ENCODE data around the gene SLC9B2.
A peak's percentile ranks its signal among the peaks of the same experiment; 100 is the strongest.

SLC9B2 gene

GRCh38 chr4:103076747-103077347 is at the start of gene SLC9B2:
TSS of gene SLC9B2 (minus strand) at chr4:103076761. CDS start at chr4:103067550, 9,211 bp downstream.
- no peak for DNase-seq (ENCODE audit: low read depth)
- no peak for TF ChIP-seq CTCF (conservative IDR thresholded peaks at IDR 0.05; ENCODE audit: low read depth, low read length)
- H3K4me3 ChIP-seq (ENCODE audit: low read length), result peak within 1 kb of the TSS; percentile 76

- TF ChIP-seq CTCF (conservative IDR thresholded peaks at IDR 0.05; ENCODE audit: low read depth, low read length), result no peak
These were observed 49.6 kb upstream of the SLC9B2 start for GRCh38 chr4:103126126-103126525.

GRCh38 chr4:103123114-103123513 is 46.6 kb upstream of the SLC9B2 start:
- TF ChIP-seq CTCF (conservative IDR thresholded peaks at IDR 0.05; ENCODE audit: low read depth, low read length), result no peak
- no peak overlapping the region for H3K4me3 ChIP-seq (ENCODE audit: low read length)
- no peak for DNase-seq (ENCODE audit: low read depth)

More at GRCh38 chr4:103126126-103126525, 49.6 kb upstream of the SLC9B2 start:
- no peak for DNase-seq (ENCODE audit: low read depth)
- H3K4me3 ChIP-seq (ENCODE audit: low read length), result no peak overlapping the region

GRCh38 chr4:103118166-103118565 is 41.6 kb upstream of the SLC9B2 start:
- no peak overlapping the region for H3K4me3 ChIP-seq (ENCODE audit: low read length)
- DNase-seq (ENCODE audit: low read depth), result no peak
- TF ChIP-seq CTCF (conservative IDR thresholded peaks at IDR 0.05; ENCODE audit: low read depth, low read length), result no peak

GRCh38 chr4:103111598-103111997 is 35.0 kb upstream of the SLC9B2 start:
- no peak overlapping the region for H3K4me3 ChIP-seq (ENCODE audit: low read length)
- DNase-seq (ENCODE audit: low read depth), result no peak
- no peak for TF ChIP-seq CTCF (conservative IDR thresholded peaks at IDR 0.05; ENCODE audit: low read depth, low read length)

GRCh38 chr4:103108542-103108941 is 32.0 kb upstream of the SLC9B2 start:
- no peak overlapping the region for H3K4me3 ChIP-seq (ENCODE audit: low read length)
- DNase-seq (ENCODE audit: low read depth), result no peak

More at GRCh38 chr4:103108542-103108941, 32.0 kb upstream of the SLC9B2 start:
- no peak for TF ChIP-seq CTCF (conservative IDR thresholded peaks at IDR 0.05; ENCODE audit: low read depth, low read length)
